PC-3 (cell line): Measurements from ENCODE around the gene ATP6V1G3. TPM values are rescaled to one million over a fixed set of nuclear protein-coding genes. Genes with fewer than 3 reads are reported as not detected.

Experiments used
- ATAC-seq: fragments of 200-7000 bp; cut with Tn5 transposase; 2 replicates; pipeline ENCODE4 v1.9.1; 2020; ENCODE audit warnings: mild to moderate bottlenecking, moderate library complexity
- BruUV-seq: library from RNA; stranded (reverse); fragments of 400-500 nt; replicated peaks from 2 replicates; lab custom pipeline; 2021; lab: Mats Ljungman, UMichigan
- CTCF ChIA-PET: fragments of 300-600 bp; sonication (Branson Sonifier 250); formaldehyde crosslinking; loops from one replicate; lab custom pipeline; 2022; ENCODE audit warnings: antibody characterized with exemption; lab: Charles Lee
- POLR2A ChIA-PET: fragments of 300-600 bp; sonication (Branson Sonifier 250); formaldehyde crosslinking; loops from one replicate; lab custom pipeline; 2022; ENCODE audit warnings: antibody characterized with exemption; ENCODE audit not compliant: unreplicated experiment; lab: Charles Lee
- DNase-seq: peaks from one replicate; pipeline ENCODE4 v3.0.0-alpha.2; 2015
- H2AFZ ChIP-seq: fragments of 300-600 bp; sonication (generic); 2 replicates; pipeline ENCODE4 v1.6.0; 2016; ENCODE audit warnings: antibody characterized with exemption, low read length
- H3F3A ChIP-seq: fragments of 300-600 bp; sonication (generic); one replicate; pipeline ENCODE4 v1.6.0; 2017; ENCODE audit warnings: antibody characterized with exemption, low read length, control low read depth, mild to moderate bottlenecking; ENCODE audit not compliant: unreplicated experiment
- H3K27ac ChIP-seq: fragments of 300-600 bp; sonication (generic); 2 replicates; pipeline ENCODE4 v1.5.1; 2016; ENCODE audit warnings: mild to moderate bottlenecking, low read length
- H3K27me3 ChIP-seq: fragments of 300-600 bp; sonication (generic); 2 replicates; pipeline ENCODE4 v1.6.1; 2016; ENCODE audit warnings: low read length, mixed read lengths
- H3K36me3 ChIP-seq: fragments of 300-600 bp; sonication (generic); 2 replicates; pipeline ENCODE4 v1.6.1; 2016; ENCODE audit warnings: low read depth, mixed run types, low read length, mixed read lengths
- H3K4me1 ChIP-seq: fragments of 300-600 bp; sonication (generic); 2 replicates; pipeline ENCODE4 v1.5.1; 2016; ENCODE audit warnings: low read length; ENCODE audit not compliant: insufficient read depth
- H3K4me2 ChIP-seq: fragments of 300-600 bp; sonication (generic); 2 replicates; pipeline ENCODE4 v1.6.0; 2016; ENCODE audit warnings: low read length
- H3K4me3 ChIP-seq: fragments of 300-600 bp; sonication (generic); 2 replicates; pipeline ENCODE4 v1.5.1; 2016; ENCODE audit warnings: mild to moderate bottlenecking, low read length, mixed read lengths
- H3K79me2 ChIP-seq: fragments of 300-600 bp; sonication (generic); 2 replicates; pipeline ENCODE4 v1.6.1; 2017; ENCODE audit warnings: low read length, mixed read lengths
- H3K9ac ChIP-seq: fragments of 300-600 bp; sonication (generic); 2 replicates; pipeline ENCODE4 v1.6.0; 2016; ENCODE audit warnings: mild to moderate bottlenecking, low read length
- H3K9me2 ChIP-seq: fragments of 300-600 bp; sonication (generic); replicated peaks from 2 replicates; pipeline ENCODE4 v1.6.1; 2016; ENCODE audit warnings: mixed run types, low read length, mixed read lengths
- H3K9me3 ChIP-seq: fragments of 300-600 bp; sonication (generic); 2 replicates; pipeline ENCODE4 v1.6.1; 2016; ENCODE audit warnings: low read length, mixed read lengths
- H4K20me1 ChIP-seq: fragments of 300-600 bp; sonication (generic); 2 replicates; pipeline ENCODE4 v1.6.1; 2016; ENCODE audit warnings: low read length, mixed read lengths
- EZH2 ChIP-seq: fragments of 300-600 bp; sonication (generic); IDR thresholded peaks from one replicate; pipeline ENCODE4 v1.6.1; 2017; ENCODE audit warnings: antibody characterized with exemption, mild to moderate bottlenecking, low read length; ENCODE audit not compliant: unreplicated experiment
- EZH2phosphoT487 ChIP-seq: fragments of 300-600 bp; sonication (generic); IDR thresholded peaks from 2 replicates; pipeline ENCODE4 v1.6.1; 2018; ENCODE audit warnings: mild to moderate bottlenecking, antibody characterized with exemption, low read length, borderline replicate concordance
- intact Hi-C: fragments of 100-400 bp; cut with micrococcal nuclease; formaldehyde crosslinking; loops from 2 replicates; pipeline ENCODE4 v1.9.0; 2023
- total RNA-seq: library from RNA; depleted of rRNA; stranded (reverse); fragments of >200 nt; gene quantifications from 2 replicates; pipeline ENCODE4 v1.2.3, GENCODE V29; 2014
- TF ChIP-seq, protein P1 (sequence below): fragments of 300-600 bp; sonication (generic); conservative IDR thresholded peaks from 2 replicates; pipeline ENCODE4 v1.5.1; 2017; ENCODE audit warnings: antibody characterized with exemption, low read depth, mild to moderate bottlenecking, low read length

Gene ATP6V1G3
- total RNA-seq, 1 experiment from 2014 or later, result not detected

DNA sequence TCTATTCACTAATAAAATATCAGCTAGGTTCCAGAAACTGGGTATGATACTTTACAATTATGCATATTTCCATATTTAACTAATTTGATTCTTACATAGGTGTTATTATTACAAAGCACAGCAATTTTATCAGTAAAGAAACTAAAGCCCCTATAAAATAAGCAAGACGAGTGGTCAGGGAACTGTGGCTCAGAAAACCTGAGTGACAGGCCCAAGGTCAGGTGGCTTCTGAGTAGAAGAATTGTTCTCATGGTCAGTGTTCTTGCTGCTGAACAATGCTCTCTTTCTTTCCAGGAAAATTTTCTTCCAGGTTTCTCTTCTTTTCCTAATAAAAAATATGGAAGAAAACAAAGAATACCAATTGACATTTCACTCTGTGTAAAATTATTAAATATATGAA, 2.2 kb upstream of the ATP6V1G3 start:
- ChIA-PET CTCF (no interaction called here), POLR2A (no interaction called here)
- Histone ChIP-seq H3K4me3 (no peak overlapping the region), H4K20me1 (no peaks in the 10 kb centered on the region), H3K4me1 (peaks cover 11% of the 10 kb centered on the region), H3K4me2 (no peak overlapping the region), H3F3A (no peaks in the 10 kb centered on the region), H3K36me3 (no peaks in the 10 kb centered on the region), H3K27ac (no peak overlapping the region), H3K79me2 (no peaks in the 10 kb centered on the region), H3K9ac (no peak overlapping the region), H3K27me3 (no peaks in the 10 kb centered on the region), H3K9me2 (no peaks in the 10 kb centered on the region), H2AFZ (no peak overlapping the region), H3K9me3 (no peaks in the 10 kb centered on the region)
- ATAC-seq (no peak), DNase-seq (no peak)
- TF ChIP-seq EZH2 (no peak), EZH2phosphoT487 (no peak)
- TF ChIP-seq, protein P1, sequence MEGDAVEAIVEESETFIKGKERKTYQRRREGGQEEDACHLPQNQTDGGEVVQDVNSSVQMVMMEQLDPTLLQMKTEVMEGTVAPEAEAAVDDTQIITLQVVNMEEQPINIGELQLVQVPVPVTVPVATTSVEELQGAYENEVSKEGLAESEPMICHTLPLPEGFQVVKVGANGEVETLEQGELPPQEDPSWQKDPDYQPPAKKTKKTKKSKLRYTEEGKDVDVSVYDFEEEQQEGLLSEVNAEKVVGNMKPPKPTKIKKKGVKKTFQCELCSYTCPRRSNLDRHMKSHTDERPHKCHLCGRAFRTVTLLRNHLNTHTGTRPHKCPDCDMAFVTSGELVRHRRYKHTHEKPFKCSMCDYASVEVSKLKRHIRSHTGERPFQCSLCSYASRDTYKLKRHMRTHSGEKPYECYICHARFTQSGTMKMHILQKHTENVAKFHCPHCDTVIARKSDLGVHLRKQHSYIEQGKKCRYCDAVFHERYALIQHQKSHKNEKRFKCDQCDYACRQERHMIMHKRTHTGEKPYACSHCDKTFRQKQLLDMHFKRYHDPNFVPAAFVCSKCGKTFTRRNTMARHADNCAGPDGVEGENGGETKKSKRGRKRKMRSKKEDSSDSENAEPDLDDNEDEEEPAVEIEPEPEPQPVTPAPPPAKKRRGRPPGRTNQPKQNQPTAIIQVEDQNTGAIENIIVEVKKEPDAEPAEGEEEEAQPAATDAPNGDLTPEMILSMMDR, result no peak
- intact Hi-C loops, result no loop called here
- no TSS peak for BruUV-seq

DNA sequence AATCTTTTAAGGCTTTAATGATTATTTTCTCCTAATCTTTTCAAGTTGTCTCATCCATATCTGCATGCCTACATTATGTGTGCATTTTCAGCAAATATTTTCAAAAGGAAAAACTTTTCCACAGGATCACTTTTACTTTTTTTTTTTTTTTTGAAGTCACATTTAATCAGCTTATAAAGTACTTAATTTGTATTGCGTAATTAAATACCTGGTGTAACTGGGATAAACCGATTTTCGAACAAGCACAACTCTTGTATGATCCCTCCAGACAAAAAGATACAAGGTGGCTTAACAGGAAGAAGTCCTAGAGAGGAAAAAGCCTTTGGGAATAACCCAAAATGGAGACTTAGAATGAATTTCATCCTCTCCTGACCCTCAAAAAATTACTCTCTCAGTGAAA, 1.3 kb upstream of the ATP6V1G3 start:
- no peak for DNase-seq
- ChIA-PET CTCF (no interaction called here), POLR2A (no interaction called here)

More for the DNA sequence above, 1.3 kb upstream of the ATP6V1G3 start:
- H3K4me2 ChIP-seq, result no peak overlapping the region
- ATAC-seq, result no peak
- TF ChIP-seq EZH2phosphoT487, result no peak
- TF ChIP-seq, protein P1, result no peak
- no peak for TF ChIP-seq EZH2
- intact Hi-C loops, result no loop called here
- H4K20me1 ChIP-seq, result no peaks in the 10 kb centered on the region
- H2AFZ ChIP-seq, result no peak overlapping the region; the same call in 1 of the 2 replicates
- no peak overlapping the region for H3K27ac ChIP-seq
- H3F3A ChIP-seq, result no peaks in the 10 kb centered on the region
- H3K9ac ChIP-seq, result no peak overlapping the region
- H3K4me1 ChIP-seq, result peaks cover 11% of the 10 kb centered on the region
- H3K9me2 ChIP-seq, result no peaks in the 10 kb centered on the region
- no peaks in the 10 kb centered on the region for H3K36me3 ChIP-seq
- no TSS peak for BruUV-seq
- H3K9me3 ChIP-seq, result no peaks in the 10 kb centered on the region
- H3K27me3 ChIP-seq, result no peaks in the 10 kb centered on the region
- no peaks in the 10 kb centered on the region for H3K79me2 ChIP-seq
- H3K4me3 ChIP-seq, result no peak overlapping the region
